HG03139 (cell line): Measurements from ENCODE around the gene EVPLL.
A peak's percentile ranks its signal among the peaks of the same experiment; 100 is the strongest.
"Not testable (repeated sequence)": the region's sequence is repeated elsewhere in the genome, so short reads cannot be mapped to it uniquely, and the experiment has no call there.

Source experiments
- ATAC-seq: cut with Tn5 transposase; IDR thresholded peaks from one replicate; pipeline ENCODE4 v1.9.1; 2021; ENCODE audit not compliant: unreplicated experiment

Gene EVPLL

DNA sequence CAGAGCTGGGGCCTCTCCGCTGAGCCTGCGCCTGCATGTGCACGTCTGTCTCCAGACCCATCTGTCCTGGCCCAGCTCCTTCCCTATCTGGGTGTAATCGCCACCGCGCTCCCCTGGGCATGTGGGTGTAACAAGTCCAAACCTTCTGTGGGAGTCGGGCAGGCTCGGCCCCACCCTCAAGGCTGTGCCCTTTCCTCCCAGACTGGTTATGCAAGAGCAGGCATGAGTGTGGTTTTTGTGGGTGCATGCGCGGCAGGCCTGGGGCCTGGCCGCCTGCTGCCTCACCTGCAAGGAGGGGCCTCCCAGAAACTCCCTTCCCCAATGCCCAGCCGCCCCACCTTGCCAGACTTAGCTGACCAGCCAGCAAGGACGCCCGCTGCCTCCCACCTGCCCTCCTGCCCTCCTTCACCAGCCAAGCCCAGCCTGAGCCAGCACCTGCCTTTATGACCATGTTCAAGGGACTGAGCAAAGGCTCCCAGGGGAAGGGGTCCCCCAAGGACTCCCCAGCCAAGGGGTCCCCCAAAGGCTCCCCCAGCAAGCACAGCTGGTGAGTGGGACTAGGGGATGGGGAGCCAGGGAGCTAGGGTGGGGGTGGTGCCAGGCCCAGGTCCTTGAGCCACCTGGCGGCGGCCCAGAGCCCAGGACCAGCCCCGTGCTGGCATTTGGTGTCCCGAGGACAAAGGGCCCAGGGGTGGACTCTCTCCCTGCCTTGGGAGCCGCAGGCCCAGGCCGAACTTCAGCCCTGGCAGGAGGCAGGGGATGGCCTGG is at the start of gene EVPLL:
Gene EVPLL (plus strand): TSS at position 342 of the 768 bp plus-strand sequence. CDS start 3,160 bp downstream, outside the sequence.
- no peak for ATAC-seq

DNA sequence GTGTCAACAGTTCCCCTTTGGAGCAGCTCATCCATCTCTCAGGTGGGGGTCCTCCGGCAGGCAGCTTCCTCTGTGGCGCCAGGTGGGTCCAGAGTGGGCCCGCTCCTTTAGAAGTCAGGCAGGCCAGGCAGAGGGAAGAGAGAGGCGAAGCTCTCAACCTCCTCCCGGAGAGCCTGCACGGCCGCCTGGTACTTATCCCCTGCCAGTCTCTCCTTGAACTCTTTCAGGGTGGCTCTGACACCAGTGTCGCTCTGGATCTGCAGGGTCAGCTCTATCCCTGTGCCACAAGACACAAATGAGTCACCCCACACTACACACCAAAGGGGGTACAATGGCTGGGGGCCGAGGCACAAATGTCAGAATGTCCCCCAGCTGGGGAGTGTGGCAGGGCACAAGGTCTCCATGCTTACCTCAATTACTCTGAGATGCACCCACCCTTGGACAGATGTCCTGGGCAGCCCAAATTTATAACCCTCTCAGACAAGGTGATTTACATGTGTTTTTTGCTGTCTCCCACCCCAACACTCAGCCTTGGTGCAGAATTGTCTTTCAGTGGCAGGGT is 48.9 kb upstream of the EVPLL start:
- ATAC-seq: no peak

DNA sequence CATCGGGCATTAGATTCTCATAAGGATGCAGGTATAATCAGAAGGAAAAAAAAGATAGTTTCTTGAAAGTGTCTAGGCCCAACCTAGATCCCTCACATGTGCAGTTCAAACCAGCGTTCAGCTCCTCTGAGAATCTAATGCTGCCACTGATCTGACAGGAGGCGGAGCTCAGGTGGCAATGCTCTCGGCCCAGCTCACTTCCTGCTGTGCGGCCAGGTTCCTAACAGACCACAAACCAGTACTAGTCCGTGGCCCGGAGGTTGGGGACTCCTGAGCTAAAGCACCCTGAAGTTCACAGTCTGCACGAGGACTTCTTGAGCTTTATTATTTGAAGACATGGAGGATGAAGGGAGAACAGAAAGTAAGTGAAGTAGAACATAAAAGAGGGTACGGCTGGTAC is 45.7 kb upstream of the EVPLL start:
- no peak for ATAC-seq

DNA sequence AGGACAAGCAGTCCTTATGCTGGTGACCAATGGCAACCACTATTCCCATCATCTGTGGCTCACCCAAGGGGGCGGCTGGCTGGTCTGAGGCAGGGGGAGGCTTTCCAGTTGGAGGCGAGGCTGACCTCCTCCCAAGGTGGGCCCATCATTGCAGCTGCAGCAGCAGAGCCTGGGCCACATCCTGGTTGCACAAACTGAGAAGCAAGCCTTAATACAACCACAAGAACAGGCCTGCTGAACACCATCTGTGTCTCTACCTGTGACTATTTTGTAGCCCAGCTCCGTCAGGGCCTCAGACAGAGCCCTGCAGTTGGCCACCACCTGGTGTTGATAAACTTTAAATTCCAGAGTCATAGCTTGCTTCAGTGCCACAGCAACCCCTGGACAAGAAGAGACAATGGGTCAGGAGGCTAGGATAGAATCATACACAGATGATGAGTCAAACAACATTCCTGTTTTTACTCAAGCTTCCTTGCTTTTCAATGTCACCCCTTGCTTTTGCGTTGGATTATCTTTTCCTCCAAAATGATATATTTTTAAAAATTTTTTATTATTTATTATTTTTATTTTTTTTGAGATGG is 44.6 kb upstream of the EVPLL start:
- ATAC-seq: no peak

DNA sequence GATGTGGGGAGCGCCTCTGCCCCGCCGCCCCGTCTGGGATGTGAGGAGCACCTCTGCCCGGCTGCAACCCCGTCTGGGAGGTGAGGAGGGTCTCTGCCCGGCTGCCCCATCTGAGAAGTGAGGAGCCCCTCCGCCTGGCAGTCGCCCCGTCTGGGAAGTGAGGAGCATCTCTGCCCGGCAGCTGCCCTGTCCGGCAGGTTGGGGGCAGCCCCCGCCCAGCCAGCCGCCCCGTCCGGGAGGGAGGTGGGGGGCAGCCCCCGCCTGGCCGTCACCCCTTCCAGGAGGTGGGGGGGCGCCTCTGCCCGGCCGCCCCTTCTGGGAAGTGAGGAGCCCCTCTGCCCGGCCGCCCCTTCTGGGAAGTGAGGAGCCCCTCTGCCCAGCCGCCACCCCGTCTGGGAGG is 39.4 kb upstream of the EVPLL start:
- ATAC-seq: not testable (repeated sequence)

DNA sequence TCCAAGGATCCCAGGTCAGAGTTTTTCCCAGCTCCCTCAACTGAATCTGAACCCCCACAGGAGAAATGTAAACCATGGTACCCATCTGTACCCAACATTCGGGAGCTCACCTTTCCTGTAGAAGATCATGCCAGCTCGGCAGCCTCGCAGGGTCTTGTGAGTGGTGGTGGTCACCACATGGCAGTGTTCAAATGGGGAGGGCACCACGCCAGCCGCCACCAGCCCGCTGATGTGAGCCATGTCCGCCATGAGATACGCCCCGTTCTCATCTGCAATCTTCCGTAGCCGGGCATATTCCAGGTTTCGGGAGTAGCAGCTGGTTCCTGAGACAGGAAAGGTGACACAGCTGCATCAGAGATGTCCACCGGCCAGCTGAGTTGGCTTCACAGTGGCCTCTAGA is 37.6 kb upstream of the EVPLL start:
- ATAC-seq: no peak

DNA sequence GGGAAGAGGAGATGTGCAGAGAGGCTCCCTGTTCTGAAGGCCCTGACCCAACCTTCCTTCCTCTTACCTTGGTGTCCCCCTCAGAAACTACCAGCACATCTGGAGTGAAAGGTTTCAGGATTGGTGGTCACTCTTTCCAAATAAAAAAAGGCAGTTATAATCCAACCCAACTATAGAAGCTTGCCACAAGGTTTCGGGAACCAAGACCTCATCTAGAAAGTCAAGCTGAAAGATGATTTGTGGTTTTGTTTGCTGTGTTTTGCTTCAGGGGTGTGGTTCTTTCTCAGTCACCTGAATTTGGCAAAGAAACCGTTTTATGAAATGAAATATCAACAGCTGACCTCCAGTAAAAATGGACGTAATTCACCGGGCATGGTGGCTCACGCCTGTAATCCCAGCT is 33.6 kb upstream of the EVPLL start:
- ATAC-seq: no peak

DNA sequence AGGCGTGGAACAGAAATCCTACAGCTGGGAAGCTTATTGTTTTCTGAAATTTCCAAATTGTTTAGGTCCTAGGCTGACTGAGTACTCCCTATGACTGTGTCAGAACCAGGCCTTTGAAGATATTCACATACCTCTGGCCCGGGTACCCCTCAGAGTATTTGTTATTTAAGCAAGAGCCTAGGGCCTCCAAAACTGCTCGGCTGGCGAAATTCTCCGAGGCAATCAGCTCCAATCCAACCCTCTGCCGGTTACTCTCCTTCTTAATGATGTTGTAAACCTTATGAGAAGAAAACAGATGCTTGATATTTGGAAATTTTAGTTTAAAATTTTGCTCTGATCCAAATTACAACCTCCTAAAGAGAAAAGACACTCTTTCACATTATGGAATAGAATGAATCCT is 24.0 kb upstream of the EVPLL start:
- ATAC-seq: no peak

DNA sequence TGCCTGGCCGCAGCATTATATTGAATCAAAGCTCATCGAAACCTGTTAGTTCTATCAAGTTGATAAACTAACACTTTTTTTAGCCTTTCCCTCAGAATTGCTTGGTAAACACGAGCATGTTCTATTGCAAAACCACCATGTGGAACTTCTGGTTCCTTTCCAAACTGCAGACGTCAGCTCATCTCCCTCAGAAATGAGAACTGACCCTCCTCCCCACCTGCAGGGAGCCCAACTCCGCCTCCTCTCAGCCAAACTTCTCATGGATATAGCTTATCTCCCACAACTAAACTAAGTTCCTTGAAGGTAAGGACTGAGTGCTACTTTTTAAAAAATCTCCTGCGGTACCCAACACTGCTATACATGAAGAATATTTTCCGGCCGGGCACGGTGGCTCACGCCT is 21.0 kb upstream of the EVPLL start:
- no peak for ATAC-seq

DNA sequence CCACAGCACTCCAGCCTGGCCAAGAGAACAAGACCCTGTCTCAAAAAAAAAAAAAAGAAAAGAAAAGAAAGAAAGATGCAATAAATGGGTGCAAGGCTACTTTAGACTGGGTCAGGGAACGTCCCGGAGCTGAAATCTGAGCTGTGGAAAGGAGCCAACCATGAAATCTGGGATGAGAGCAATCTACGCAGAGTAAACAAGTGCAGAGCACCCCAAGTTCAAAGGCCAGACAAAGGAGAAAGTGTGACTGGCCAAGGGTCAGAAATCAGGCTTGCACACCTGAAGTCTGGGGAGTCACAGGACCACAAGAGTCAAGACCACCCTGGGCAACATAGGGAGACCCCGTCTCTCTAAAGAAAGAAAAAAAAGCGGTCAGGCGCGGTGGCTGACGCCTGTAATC is 17.1 kb upstream of the EVPLL start:
- ATAC-seq: no peak

DNA sequence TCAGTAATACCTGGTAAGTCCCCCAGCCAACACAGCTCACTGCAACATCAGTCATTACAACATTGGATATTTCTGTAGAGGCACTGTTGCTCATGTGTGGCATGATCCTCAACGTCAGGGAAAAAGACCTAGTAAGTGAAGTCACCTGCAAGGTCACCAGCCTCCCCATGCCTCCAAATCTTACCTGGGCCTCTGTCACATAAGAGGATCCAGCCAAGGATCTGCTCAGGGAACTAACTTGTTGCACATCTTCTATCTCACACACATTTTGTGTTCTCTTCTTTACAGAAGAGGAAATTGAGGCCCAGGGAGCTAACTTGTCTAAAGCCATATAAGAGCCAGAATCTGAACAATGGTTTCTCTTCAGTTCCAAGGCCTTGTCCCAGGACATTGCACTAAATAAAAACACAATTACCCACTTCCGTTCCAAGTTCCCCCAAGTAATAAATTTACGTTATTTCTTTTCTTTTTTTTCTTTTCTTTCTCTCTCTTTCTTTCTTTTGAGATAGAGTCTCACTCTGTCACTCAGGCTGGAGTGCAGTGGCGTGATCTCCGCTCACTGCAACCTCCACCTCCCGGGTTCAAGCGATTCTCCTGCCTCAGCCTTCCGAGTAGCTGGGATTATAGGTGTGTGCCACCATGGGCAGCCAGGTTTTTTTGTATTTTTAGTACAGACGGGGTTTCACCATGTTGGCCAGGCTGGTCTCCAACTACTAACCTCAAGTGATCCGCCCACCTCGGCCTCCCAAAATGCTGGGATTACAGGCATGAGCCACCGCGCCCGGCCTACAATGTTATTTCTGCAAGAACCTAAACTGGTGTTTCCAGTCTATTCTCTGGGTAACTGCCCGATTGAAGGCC is 15.5 kb upstream of the EVPLL start:
- ATAC-seq: no peak

DNA sequence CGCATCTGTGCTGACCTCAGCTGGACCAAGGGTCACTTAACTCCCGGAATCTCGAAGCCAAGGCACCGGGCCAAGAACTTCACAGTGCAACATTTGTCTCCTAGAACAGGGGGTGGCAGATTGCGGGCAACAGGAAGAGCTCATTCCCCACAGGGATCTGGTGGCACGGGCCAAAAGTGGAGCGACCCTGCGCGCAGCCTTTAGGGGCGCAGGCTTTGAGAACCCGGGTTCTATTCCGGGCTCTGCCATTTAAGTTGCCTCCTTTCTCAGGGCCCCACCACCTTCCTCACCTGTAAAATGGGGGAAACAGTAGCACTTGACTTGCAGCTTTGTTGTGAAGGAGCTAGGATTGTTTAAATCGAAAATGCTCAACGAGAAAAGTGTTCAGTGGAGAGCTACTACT is 14.9 kb upstream of the EVPLL start:
- no peak for ATAC-seq

DNA sequence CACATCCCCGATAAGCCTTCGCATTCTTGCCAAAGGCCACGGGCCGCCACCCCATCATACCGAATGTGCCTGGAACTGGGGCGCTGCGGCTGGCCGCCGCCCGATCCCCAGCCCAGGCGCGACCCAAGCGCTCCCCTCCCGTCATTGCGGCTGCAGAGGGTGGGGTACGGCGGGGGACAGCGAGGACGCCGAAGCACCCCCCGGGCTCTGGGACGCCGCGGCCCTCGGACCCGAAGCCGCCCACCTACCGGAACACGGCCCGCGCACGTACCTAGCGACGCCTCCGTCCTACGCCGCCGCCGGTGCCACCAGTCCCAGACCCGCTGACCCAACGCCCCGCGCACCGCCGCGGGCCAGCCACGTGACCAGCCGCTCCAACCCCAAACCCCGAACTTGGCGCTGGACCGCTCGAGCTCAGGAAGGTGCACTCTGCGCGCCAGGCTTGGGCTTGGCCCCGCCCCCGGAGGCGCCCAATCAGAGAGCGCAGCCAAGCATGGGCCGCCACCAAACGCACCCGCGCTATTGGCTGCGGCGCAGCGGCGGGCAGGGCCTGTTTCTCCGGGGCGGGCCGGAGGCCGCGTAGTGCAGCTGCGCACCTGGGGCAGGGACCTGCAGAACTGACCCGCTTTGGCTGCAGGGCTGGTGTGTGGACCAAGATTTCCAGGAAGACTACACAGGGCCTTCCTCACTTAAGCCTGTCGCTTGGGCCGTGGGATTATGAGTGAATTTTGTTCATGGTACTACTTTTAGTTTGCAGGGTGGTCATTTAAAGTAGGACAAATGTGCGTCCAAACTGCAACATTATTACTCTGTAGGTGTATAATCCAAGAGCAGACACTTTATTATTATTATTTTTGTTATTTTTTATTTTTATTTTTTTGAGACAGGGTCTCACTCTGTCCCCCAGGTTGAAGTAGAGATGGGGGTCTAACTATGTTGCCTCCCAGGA is 14.2 kb upstream of the EVPLL start, which contains the start of gene SHMT1:
Gene SHMT1 (minus strand): TSS at position 450 of the 949 bp plus-strand sequence. CDS start 7,569 bp downstream, outside the sequence.
- ATAC-seq: peak; percentile 93

DNA sequence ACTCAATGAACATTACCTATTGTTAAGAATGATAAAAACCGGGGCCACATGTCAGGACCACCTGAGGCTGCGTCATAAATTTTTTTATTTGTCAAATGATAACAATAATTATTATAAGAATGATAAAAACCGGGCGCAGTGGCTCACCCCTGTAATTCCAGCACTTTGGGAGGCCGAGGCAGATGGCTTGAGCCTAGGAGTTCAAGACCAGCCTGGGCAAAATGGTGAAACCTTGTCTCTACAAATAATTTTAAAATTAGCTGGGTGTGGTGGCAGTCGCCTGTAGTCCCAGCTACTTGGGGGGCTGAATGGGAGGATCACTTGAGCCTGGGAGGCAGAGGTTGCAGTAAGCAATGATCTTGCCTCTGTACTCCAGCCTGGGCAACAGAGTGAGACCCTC is 13.4 kb upstream of the EVPLL start:
- ATAC-seq: no peak

DNA sequence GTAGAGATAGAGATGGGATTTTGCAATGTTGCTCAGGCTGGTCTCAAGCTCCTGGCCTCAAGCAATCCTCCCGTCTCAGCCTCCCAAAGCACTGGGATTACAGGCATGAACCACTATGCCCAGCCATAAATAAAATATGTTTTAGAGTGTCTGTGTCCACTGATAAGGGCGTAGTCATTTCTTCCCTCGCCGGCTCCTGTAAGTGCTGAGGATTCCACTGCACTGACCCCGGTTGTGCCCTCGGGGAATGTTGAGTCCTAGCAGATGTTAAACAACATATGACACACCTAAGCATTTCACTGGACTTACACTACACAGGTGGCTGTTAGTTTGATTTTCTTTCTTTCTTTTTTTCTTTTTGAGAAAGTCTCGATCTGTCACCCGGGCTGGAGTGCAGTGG is 8.6 kb upstream of the EVPLL start:
- no peak for ATAC-seq

DNA sequence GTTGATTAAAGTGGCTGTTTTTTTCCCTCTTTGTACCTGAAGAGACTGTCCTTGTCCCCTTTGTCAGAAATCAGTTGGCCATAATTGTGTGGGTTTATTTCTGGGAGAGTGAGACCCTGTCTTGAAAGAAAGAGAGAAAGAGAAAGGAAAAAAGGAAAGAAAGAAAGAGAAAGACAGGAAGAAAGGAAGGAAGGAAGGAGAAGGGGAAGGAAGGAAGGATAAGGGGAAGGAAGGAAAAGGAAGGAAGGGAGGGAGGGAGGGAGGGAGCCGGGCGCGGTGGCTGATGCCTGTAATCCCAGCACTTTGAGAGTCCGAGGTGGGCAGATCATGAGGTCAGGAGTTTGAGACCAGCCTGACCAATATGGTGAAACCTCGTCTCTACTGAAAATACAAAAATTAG is 6.8 kb upstream of the EVPLL start:
- ATAC-seq: no peak

DNA sequence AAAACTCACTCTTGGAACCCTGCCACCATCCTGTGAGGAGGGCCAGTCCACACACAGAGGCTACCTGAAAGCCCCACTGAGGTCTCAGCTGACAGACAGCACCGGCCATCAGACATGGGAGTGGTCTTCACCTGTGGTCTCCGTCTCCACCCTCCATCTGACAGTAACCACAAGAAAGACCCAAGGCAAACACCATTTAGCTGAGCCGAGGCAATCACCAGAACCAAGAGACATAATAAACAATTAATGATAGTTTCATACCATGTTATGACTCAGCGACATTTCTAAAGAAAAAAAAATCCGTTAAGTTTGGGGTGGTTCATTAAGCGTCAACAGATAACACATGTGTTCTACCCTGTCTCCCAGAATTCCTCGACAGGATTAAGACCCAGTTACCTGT is 6.1 kb upstream of the EVPLL start:
- no peak for ATAC-seq

DNA sequence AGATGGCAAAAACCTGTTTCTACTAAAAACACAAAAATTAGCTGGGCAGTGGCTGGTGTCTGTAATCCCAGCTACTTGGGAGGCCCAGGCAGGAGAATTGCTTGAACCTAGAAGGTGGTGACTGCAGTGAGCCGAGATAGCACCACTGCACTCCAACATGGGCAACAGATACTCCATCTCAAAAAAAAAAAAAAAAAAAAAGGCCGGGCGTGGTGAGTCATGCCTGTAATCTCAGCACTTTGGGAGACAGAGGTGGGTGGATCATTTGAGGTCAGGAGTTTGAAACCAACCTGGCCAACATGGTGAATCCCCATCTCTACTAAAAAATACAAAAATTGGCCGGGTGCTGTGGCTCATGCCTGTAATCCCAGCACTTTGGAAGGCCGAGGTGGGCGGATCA is 4.4 kb upstream of the EVPLL start:
- not testable (repeated sequence) for ATAC-seq

DNA sequence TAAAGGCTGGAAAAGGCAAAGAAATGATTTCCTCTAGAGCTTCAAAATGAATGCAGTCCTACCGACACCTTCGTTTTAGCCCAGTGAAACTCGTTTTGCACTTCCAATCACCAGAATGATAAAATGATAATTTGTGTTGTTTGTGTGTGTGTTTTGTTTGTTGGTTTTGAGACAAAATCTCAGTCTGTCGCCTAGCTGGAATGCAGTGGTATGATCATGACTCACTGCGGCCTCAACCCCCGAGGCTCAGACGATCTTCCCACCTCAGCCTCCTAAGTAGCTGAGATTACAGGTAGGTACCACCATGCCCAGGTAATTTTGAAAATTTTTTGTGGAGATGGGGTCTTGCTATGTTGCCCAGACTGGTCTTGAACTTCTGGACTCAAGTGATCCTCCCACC is 3.4 kb upstream of the EVPLL start:
- ATAC-seq: no peak

DNA sequence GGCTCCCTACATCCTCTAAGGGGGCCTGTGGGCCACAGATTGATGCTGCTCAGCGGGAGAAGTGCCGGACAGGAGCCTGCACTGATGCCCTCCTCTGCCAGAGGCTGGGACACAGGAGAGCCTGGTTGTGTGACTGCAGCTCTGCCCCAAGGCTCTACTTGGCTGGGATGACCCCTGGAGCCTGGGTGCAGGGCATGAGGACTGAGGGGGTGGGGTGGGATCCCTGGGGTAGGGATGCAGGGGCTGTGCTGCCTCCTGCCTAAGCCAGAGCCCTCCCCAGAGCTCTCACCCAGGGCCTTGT is 577 bp downstream of the EVPLL start:
- ATAC-seq: no peak

DNA sequence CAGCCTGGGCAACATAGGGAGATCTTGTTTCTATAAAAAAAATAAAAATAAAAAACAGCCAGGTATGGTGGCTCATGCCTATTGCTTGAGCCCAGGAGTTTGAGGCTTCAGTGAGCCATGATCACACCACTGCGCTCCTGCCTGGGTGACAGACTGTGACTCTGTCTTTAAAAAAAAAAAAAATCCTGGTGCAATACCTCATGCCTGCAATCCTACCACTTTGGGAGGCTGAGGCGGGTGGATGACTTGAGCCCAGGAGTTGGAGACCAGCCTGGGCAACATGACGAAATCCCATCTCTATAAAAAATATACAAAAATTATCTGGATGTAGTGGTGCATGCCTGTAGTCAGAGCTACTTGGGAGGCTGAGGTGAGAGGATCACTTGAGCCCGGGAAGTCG is 1.0 kb downstream of the EVPLL start:
- ATAC-seq: not testable (repeated sequence)
